Mesendoderm (in vitro differentiated cells): ENCODE data around the gene NKX3-2.

ENCODE experiments used
- DNase-seq: peaks from one replicate; pipeline ENCODE4 v3.0.0; 2013
- H2AK5ac ChIP-seq: 2 replicates; pipeline ENCODE4 v1.6.1; 2013; ENCODE audit warnings: low read length, inconsistent platforms
- H2BK120ac ChIP-seq: 2 replicates; pipeline ENCODE4 v1.6.1; 2013; ENCODE audit warnings: low read depth, mild to moderate bottlenecking, low read length, moderate library complexity, mixed read lengths
- H2BK15ac ChIP-seq: replicated peaks from 2 replicates; pipeline ENCODE4 v1.6.1; 2013; ENCODE audit warnings: low read depth, mild to moderate bottlenecking, moderate library complexity
- H2BK5ac ChIP-seq: 2 replicates; pipeline ENCODE4 v1.6.1; 2013; ENCODE audit warnings: low read length, inconsistent platforms
- H3K18ac ChIP-seq: 2 replicates; pipeline ENCODE4 v1.6.1; 2013; ENCODE audit warnings: mild to moderate bottlenecking, low read length, mixed read lengths
- H3K23ac ChIP-seq: one replicate; pipeline ENCODE4 v1.6.1; 2013; ENCODE audit warnings: low read length
- H3K27ac ChIP-seq: 2 replicates; pipeline ENCODE4 v1.5.1; 2013; ENCODE audit warnings: low read depth, mild to moderate bottlenecking, inconsistent platforms, low read length, moderate library complexity
- H3K27me3 ChIP-seq: 2 replicates; pipeline ENCODE4 v1.6.1; 2013; ENCODE audit warnings: low read length, control low read depth, mild to moderate bottlenecking, inconsistent platforms; ENCODE audit not compliant: insufficient read depth, poor library complexity
- H3K36me3 ChIP-seq: 2 replicates; pipeline ENCODE4 v1.6.1; 2013; ENCODE audit warnings: low read length, inconsistent platforms; ENCODE audit not compliant: control insufficient read depth, insufficient read depth
- H3K4ac ChIP-seq: one replicate; pipeline ENCODE4 v1.6.1; 2013; ENCODE audit warnings: low read depth, mild to moderate bottlenecking, low read length, moderate library complexity
- H3K4me1 ChIP-seq: 2 replicates; pipeline ENCODE4 v1.6.1; 2013; ENCODE audit warnings: low read depth, low read length, inconsistent platforms; ENCODE audit not compliant: control insufficient read depth
- H3K4me2 ChIP-seq: 2 replicates; pipeline ENCODE4 v1.6.1; 2013; ENCODE audit warnings: low read length
- H3K4me3 ChIP-seq: 2 replicates; pipeline ENCODE4 v1.5.1; 2013; ENCODE audit warnings: mild to moderate bottlenecking, low read length
- H3K56ac ChIP-seq: one replicate; pipeline ENCODE4 v1.6.1; 2013; ENCODE audit warnings: low read length
- H3K79me1 ChIP-seq: 2 replicates; pipeline ENCODE4 v1.6.1; 2013; ENCODE audit warnings: low read length, inconsistent platforms
- H3K79me2 ChIP-seq: 2 replicates; pipeline ENCODE4 v1.6.1; 2013; ENCODE audit warnings: mild to moderate bottlenecking, low read length; ENCODE audit not compliant: control insufficient read depth, insufficient read depth
- H3K9ac ChIP-seq: 2 replicates; pipeline ENCODE4 v1.6.1; 2013; ENCODE audit warnings: low read length, inconsistent platforms
- H4K5ac ChIP-seq: one replicate; pipeline ENCODE4 v1.6.1; 2013; ENCODE audit warnings: low read length
- H4K8ac ChIP-seq: one replicate; pipeline ENCODE4 v1.6.1; 2013; ENCODE audit warnings: low read depth, mild to moderate bottlenecking, control low read depth, low read length, moderate library complexity
- WGBS: extraction: QIAGEN DNeasy Blood & Tissue Kit; methylation state at CpG from one replicate; pipeline ENCODE4 v1.1.7; 2013; ENCODE audit warnings: low lambda C conversion rate, missing lambda C conversion rate; ENCODE audit not compliant: insufficient coverage; ENCODE audit errors: extremely low coverage; 5-methylcytosine and 5-hydroxymethylcytosine counted together

Gene NKX3-2

GRCh38 chr4:13559413-13559812 lies 15.1 kb upstream of the NKX3-2 start:
- Histone ChIP-seq H3K56ac (no peak overlapping the region), H3K18ac (no peak overlapping the region), H3K4me1 (no peaks in the 10 kb centered on the region), H3K9ac (no peak overlapping the region), H3K27ac (no peak overlapping the region), H2AK5ac (no peak overlapping the region), H3K79me2 (no peaks in the 10 kb centered on the region), H3K79me1 (no peaks in the 10 kb centered on the region), H4K8ac (no peak overlapping the region), H3K23ac (no peak overlapping the region), H3K36me3 (no peaks in the 10 kb centered on the region), H2BK15ac (no peak overlapping the region), H3K4me2 (no peak overlapping the region), H4K5ac (no peak overlapping the region), H3K4me3 (no peak overlapping the region), H3K4ac (no peak overlapping the region), H3K27me3 (no peaks in the 10 kb centered on the region), H2BK120ac (no peak overlapping the region), H2BK5ac (no peak overlapping the region)
- no peak for DNase-seq
- no CpG with 5 or more reads among the region's 2 CpGs for WGBS

GRCh38 chr4:13558881-13559280 lies 14.6 kb upstream of the NKX3-2 start:
- no peak overlapping the region for H3K4me3 ChIP-seq
- H3K79me1 ChIP-seq = no peaks in the 10 kb centered on the region
- no peak overlapping the region for H3K56ac ChIP-seq
- H3K27me3 ChIP-seq = no peaks in the 10 kb centered on the region
- no peaks in the 10 kb centered on the region for H3K36me3 ChIP-seq
- H3K27ac ChIP-seq = no peak overlapping the region
- H3K9ac ChIP-seq = no peak overlapping the region
- H2BK15ac ChIP-seq = no peak overlapping the region
- no CpG with 5 or more reads among the region's 1 CpG for WGBS
- H2BK120ac ChIP-seq = no peak overlapping the region
- no peak overlapping the region for H3K4ac ChIP-seq
- no peak overlapping the region for H2AK5ac ChIP-seq
- no peaks in the 10 kb centered on the region for H3K79me2 ChIP-seq
- DNase-seq = no peak
- no peak overlapping the region for H3K23ac ChIP-seq
- H3K4me2 ChIP-seq = no peak overlapping the region
- no peak overlapping the region for H4K8ac ChIP-seq
- H3K4me1 ChIP-seq = no peaks in the 10 kb centered on the region
- no peak overlapping the region for H3K18ac ChIP-seq
- H2BK5ac ChIP-seq = no peak overlapping the region
- no peak overlapping the region for H4K5ac ChIP-seq

GRCh38 chr4:13555325-13555724 lies 11.0 kb upstream of the NKX3-2 start:
- Histone ChIP-seq H3K36me3 (no peaks in the 10 kb centered on the region), H3K4me2 (no peak overlapping the region), H3K56ac (no peak overlapping the region), H3K4me3 (no peak overlapping the region), H3K9ac (no peak overlapping the region), H3K79me2 (no peaks in the 10 kb centered on the region), H3K27ac (no peak overlapping the region), H2BK120ac (no peak overlapping the region), H3K23ac (no peak overlapping the region), H3K4me1 (no peaks in the 10 kb centered on the region), H3K27me3 (no peaks in the 10 kb centered on the region), H2BK15ac (no peak overlapping the region), H3K18ac (no peak overlapping the region), H2AK5ac (no peak overlapping the region), H3K79me1 (no peaks in the 10 kb centered on the region), H4K5ac (no peak overlapping the region), H3K4ac (no peak overlapping the region), H2BK5ac (no peak overlapping the region), H4K8ac (no peak overlapping the region)
- DNase-seq = no peak
- WGBS = no CpG with 5 or more reads among the region's 2 CpGs

- no peak overlapping the region for H3K4ac ChIP-seq
- DNase-seq = no peak
- H3K4me1 ChIP-seq = no peaks in the 10 kb centered on the region
- peaks cover under 1% of the 10 kb centered on the region for H3K27me3 ChIP-seq
- no peaks in the 10 kb centered on the region for H3K79me2 ChIP-seq
- no peak overlapping the region for H3K23ac ChIP-seq
- H4K5ac ChIP-seq = no peak overlapping the region
- H3K36me3 ChIP-seq = no peaks in the 10 kb centered on the region
- no peak overlapping the region for H2BK15ac ChIP-seq
- no peak overlapping the region for H3K27ac ChIP-seq
- H3K56ac ChIP-seq = no peak overlapping the region
- WGBS = no CpG with 5 or more reads among the region's 1 CpG
- H3K18ac ChIP-seq = no peak overlapping the region
- no peak overlapping the region for H2BK5ac ChIP-seq
- H3K4me3 ChIP-seq = no peak overlapping the region
- no peak overlapping the region for H2AK5ac ChIP-seq
- H4K8ac ChIP-seq = no peak overlapping the region
- no peak overlapping the region for H3K4me2 ChIP-seq
- H2BK120ac ChIP-seq = no peak overlapping the region
- H3K79me1 ChIP-seq = no peaks in the 10 kb centered on the region
- no peak overlapping the region for H3K9ac ChIP-seq
These were observed 8.8 kb upstream of the NKX3-2 start for GRCh38 chr4:13553081-13553480.

- no peak overlapping the region for H3K4ac ChIP-seq
- no peak overlapping the region for H3K4me3 ChIP-seq
- peak overlapping the region; percentile 81 for H3K4me2 ChIP-seq
- no peak overlapping the region for H3K23ac ChIP-seq
- no peak overlapping the region for H2AK5ac ChIP-seq
- H2BK5ac ChIP-seq = no peak overlapping the region
- H3K56ac ChIP-seq = peak overlapping the region; percentile 68
- no peaks in the 10 kb centered on the region for H3K79me2 ChIP-seq
- peak; percentile 92 for DNase-seq
- H3K27me3 ChIP-seq = peaks cover 18% of the 10 kb centered on the region
- H2BK120ac ChIP-seq = no peak overlapping the region
- no peak overlapping the region for H2BK15ac ChIP-seq
- no peak overlapping the region for H3K18ac ChIP-seq
- H3K27ac ChIP-seq = no peak overlapping the region
- H3K79me1 ChIP-seq = no peaks in the 10 kb centered on the region
- WGBS = no CpG with 5 or more reads among the region's 21 CpGs
- H3K36me3 ChIP-seq = no peaks in the 10 kb centered on the region
- H4K8ac ChIP-seq = no peak overlapping the region
- H3K4me1 ChIP-seq = peaks cover 1% of the 10 kb centered on the region
- H4K5ac ChIP-seq = no peak overlapping the region
- H3K9ac ChIP-seq = peak overlapping the region; percentile 66
These were observed 4.8 kb upstream of the NKX3-2 start for GRCh38 chr4:13548984-13549546.
